LNCAP (cell line): ENCODE measurements around the gene COMT.
A peak's percentile ranks its signal among the peaks of the same experiment; 100 is the strongest.

ENCODE experiments used
- CTCF ChIP-seq: fragments of 450-650 bp; IDR thresholded peaks from 2 replicates; pipeline ENCODE4 v1.5.1; 2017; ENCODE audit warnings: mild to moderate bottlenecking

COMT gene

GRCh38 chr22:19967850-19968449, 26.4 kb downstream of the COMT start:
- TF ChIP-seq CTCF = no peak

GRCh38 chr22:19968450-19968891, 26.9 kb downstream of the COMT start:
- TF ChIP-seq CTCF = no peak

- TF ChIP-seq CTCF = no peak
Observed at GRCh38 chr22:19969141-19969928, 27.8 kb downstream of the COMT start.

- no peak for TF ChIP-seq CTCF
Observed at GRCh38 chr22:19970031-19970478, 28.5 kb downstream of the COMT start.

- TF ChIP-seq CTCF = peak; percentile 94
Observed at GRCh38 chr22:19970479-19971275, 29.1 kb downstream of the COMT start.

- no peak for TF ChIP-seq CTCF
Observed at GRCh38 chr22:19971276-19972124, 29.9 kb downstream of the COMT start.

GRCh38 chr22:19972251-19972650, 30.7 kb downstream of the COMT start:
- no peak for TF ChIP-seq CTCF
